D721Med (cell line): ENCODE measurements around the gene ANK2.

Experiments
- DNase-seq: peaks from one replicate; pipeline ENCODE4 v3.0.0; 2011; ENCODE audit warnings: low spot score; ENCODE audit not compliant: insufficient read length
- FAIRE-seq: peaks from 2 replicates; lab custom pipeline; 2011; peaks lifted over from hg19 to GRCh38; lab: Jason Lieb, UNC
- TF ChIP-seq, protein P1 (sequence below): IDR thresholded peaks from 2 replicates; pipeline ENCODE4 v1.5.1; 2012; ENCODE audit warnings: mild to moderate bottlenecking, control low read depth; ENCODE audit not compliant: insufficient read depth; ENCODE audit errors: missing control alignments

ANK2 gene

DNA sequence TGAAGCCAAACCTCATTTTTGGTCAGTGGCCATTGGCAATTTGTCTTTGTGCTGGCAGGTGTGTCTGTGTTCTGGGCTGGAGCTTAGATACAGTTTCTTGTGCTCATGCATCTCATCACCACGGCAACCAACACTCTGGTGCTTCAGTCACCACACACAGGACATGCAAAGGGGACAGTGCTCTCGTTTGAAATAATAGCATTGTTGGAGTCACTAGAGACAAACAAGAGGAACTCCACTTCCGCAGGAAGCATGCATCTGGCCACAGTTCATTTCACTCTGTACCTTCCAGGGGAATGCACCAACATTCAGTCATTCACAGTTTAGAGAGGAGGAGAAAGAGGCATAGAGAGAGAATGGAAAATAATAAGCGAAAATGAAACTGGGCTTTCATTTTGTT lies 267.4 kb downstream of the ANK2 start:
- TF ChIP-seq, protein P1, sequence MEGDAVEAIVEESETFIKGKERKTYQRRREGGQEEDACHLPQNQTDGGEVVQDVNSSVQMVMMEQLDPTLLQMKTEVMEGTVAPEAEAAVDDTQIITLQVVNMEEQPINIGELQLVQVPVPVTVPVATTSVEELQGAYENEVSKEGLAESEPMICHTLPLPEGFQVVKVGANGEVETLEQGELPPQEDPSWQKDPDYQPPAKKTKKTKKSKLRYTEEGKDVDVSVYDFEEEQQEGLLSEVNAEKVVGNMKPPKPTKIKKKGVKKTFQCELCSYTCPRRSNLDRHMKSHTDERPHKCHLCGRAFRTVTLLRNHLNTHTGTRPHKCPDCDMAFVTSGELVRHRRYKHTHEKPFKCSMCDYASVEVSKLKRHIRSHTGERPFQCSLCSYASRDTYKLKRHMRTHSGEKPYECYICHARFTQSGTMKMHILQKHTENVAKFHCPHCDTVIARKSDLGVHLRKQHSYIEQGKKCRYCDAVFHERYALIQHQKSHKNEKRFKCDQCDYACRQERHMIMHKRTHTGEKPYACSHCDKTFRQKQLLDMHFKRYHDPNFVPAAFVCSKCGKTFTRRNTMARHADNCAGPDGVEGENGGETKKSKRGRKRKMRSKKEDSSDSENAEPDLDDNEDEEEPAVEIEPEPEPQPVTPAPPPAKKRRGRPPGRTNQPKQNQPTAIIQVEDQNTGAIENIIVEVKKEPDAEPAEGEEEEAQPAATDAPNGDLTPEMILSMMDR: no peak
- no peak for FAIRE-seq
- DNase-seq: no peak

DNA sequence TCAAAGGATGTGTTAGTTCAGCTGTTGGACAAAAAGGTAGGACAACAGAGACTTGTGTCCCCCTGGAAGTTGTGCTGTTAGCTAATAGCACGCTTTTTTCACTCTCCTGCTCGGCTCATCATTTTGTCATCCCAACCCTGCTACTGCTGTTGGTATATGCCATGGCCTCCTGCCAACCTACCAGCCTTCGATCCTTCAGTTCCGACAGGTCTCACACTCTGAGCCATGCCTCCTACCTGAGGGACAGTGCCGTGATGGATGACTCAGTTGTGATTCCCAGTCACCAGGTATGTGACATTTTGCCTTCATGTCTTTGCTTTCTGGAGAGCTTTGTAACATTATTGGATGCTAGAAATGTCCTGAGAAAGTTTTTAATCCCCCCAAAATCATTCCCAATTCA lies 268.1 kb downstream of the ANK2 start:
- FAIRE-seq (no peak), DNase-seq (no peak)

DNA sequence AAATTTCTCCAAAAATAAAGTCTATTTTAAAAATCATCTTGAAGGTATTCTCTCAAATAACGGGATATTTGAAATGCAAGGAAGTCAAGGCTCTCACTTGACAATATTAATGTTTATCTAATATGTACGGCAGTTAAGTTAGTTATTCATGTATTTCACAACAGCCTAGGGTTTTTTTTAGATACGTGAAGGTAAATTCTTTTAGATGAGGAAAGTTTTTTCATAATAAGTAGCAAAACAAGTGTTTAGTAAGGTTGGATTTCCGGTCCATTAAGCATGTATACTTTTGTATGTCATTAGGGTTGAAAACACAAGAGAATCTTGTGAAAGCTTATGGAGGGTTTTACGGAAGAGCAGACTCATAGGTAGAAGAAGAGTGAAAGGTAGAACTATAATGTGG lies 273.3 kb downstream of the ANK2 start:
- TF ChIP-seq, protein P1: no peak
- FAIRE-seq (no peak), DNase-seq (no peak)

More for the DNA sequence above, 268.1 kb downstream of the ANK2 start:
- TF ChIP-seq, protein P1: no peak

DNA sequence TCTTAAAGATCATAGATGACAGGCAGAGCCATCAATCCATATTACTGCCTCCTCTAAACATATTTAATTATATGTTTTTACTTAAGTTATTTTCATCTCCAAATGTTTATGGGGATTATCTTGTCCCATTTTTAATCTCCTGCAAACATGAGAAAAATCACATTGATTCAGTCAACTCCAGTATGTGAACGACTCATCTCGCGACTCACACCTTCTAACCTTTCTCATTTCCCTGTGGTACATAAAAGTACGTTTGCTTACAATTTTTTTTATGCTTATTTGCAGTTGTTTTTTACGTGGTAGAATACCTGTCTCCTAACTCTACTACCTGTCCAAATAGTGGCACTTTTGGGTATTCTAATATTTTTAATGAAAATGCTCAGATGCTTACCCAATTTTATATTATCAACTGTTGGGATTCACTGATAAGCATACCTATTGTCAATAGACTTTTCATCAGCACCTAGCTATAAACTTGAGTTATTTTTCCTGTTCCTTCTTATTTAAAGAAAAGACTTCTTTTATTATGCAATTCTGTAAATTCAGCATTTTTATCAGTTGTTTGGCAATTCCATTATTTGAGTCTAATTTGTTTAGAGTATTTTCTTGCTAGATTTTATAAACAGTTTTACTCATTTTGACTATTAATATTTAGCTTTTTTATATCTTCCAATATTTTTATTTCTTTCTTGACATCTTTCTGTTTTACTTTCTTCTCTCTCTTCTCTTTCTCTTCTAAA lies 276.6 kb downstream of the ANK2 start:
- no peak for FAIRE-seq
- no peak for DNase-seq
- TF ChIP-seq, protein P1: no peak

DNA sequence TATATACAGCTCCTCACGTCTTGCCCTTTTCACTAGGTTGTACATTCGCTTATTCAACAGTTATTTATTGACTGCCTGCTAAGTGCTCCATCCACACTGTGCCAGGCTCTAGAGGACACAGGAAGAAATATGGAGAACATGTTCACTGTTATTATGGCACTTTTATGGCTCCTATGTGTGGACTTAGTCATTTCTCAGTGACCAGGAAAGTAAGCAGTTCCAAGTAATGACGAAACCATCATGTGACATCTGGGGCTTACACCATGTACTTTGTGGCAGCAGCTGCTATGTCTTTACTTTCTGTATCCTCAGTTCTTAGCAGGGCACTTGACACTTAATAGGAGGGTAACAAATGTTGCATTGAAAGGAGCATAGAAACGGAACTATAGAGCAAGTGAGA lies 278.0 kb downstream of the ANK2 start:
- TF ChIP-seq, protein P1: no peak
- no peak for DNase-seq
- FAIRE-seq: no peak

DNA sequence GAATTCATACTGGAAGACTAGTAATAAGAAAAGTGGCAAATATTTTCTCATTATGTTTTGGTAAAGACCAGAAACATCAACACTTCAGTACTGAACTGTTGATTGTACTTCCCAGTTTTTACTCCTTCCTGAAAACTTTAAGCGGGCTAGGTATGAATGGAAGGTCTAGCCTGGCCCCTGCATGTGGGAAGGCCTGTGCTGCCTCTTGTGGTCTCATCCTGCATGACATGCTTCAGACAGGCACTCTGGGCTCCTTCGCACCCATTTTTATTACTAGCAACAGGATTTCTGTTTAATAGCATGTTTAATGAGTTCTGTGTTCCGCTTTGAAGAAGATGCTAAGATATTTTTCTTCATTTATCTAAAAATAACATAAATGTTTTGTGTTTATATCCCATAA lies 279.1 kb downstream of the ANK2 start:
- DNase-seq: no peak
- TF ChIP-seq, protein P1: peak; percentile 41
- no peak for FAIRE-seq

DNA sequence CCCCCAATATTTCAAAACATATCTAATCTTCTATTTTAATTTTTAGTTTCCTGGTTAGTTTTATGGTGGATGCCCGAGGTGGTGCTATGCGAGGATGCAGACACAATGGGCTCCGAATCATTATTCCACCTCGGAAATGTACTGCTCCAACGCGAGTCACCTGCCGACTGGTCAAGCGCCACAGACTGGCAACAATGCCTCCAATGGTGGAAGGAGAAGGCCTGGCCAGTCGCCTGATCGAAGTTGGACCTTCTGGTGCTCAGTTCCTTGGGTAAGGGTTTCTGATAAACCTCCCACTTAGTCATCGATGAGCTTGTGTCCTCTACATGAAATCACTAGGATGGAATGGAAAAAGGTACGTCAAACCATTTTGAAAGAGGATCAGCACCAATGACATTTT lies 280.7 kb downstream of the ANK2 start:
- DNase-seq (no peak), FAIRE-seq (no peak)
- TF ChIP-seq, protein P1: no peak
